ENCODE results near the gene ANK2. TPM values are rescaled to one million over a fixed set of nuclear protein-coding genes. Genes with fewer than 3 reads are reported as not detected.

Gene ANK2
- total RNA-seq, 6 donors from 2014 or later, result 4.2 to 23.3 (median 8.5) TPM

GRCh38 chr4:113078066-113078465 lies 28.6 kb downstream of the ANK2 start:
- TF ChIP-seq POLR2AphosphoS5 (IDR thresholded peaks at IDR 0.05), result no peak
- no peak for TF ChIP-seq POLR2A (IDR thresholded peaks at IDR 0.05)
- WGBS, 2 donors, result 90 to 94% methylated on average over 5 of the region's 5 CpGs
- no peaks in the 10 kb centered on the region for H3K36me3 ChIP-seq
- no peak overlapping the region for H3K4me3 ChIP-seq
- no peak for ATAC-seq (ENCODE audit: low FRiP score in 2 of 2)
- no peak overlapping the region for H3K27ac ChIP-seq
- no peaks in the 10 kb centered on the region for H3K27me3 ChIP-seq
- no peak for DNase-seq
- H3K4me1 ChIP-seq, result no peaks in the 10 kb centered on the region
- H3K9me3 ChIP-seq, result no peaks in the 10 kb centered on the region

- 88 to 91% methylated on average over 9 of the region's 9 CpGs for WGBS, 2 donors
- Histone ChIP-seq H3K36me3 (no peaks in the 10 kb centered on the region), H3K4me1 (no peaks in the 10 kb centered on the region), H3K27me3 (no peaks in the 10 kb centered on the region), H3K9me3 (no peaks in the 10 kb centered on the region), H3K4me3 (no peak overlapping the region), H3K27ac (no peak overlapping the region)
- ATAC-seq (ENCODE audit: low FRiP score in 2 of 2) (no peak), DNase-seq (no peak)
- no peak for TF ChIP-seq POLR2AphosphoS5 (IDR thresholded peaks at IDR 0.05)
- no peak for TF ChIP-seq POLR2A (IDR thresholded peaks at IDR 0.05)
- TF ChIP-seq EP300 (IDR thresholded peaks at IDR 0.05), result no peak
- TF ChIP-seq CTCF (IDR thresholded peaks at IDR 0.05), result no peak
Observed at GRCh38 chr4:113080050-113080449, 30.6 kb downstream of the ANK2 start.

GRCh38 chr4:113080624-113081023 lies 31.2 kb downstream of the ANK2 start:
- Histone ChIP-seq H3K27me3 (no peaks in the 10 kb centered on the region), H3K36me3 (no peaks in the 10 kb centered on the region), H3K4me1 (no peaks in the 10 kb centered on the region), H3K27ac (no peak overlapping the region), H3K9me3 (no peaks in the 10 kb centered on the region), H3K4me3 (no peak overlapping the region)
- ATAC-seq (ENCODE audit: low FRiP score in 2 of 2) (no peak), DNase-seq (no peak)
- WGBS, 2 donors, result 64 to 84% methylated on average over 2 of the region's 2 CpGs
- TF ChIP-seq EP300 (IDR thresholded peaks at IDR 0.05) (no peak), CTCF (IDR thresholded peaks at IDR 0.05) (no peak), POLR2AphosphoS5 (IDR thresholded peaks at IDR 0.05) (no peak), POLR2A (IDR thresholded peaks at IDR 0.05) (no peak)

- H3K27ac ChIP-seq, result no peak overlapping the region
- ATAC-seq (ENCODE audit: low FRiP score in 2 of 2) (no peak), DNase-seq (no peak)
- H3K9me3 ChIP-seq, result no peaks in the 10 kb centered on the region
- H3K36me3 ChIP-seq, result no peaks in the 10 kb centered on the region
- no peaks in the 10 kb centered on the region for H3K4me1 ChIP-seq
- no peak for TF ChIP-seq POLR2AphosphoS5 (IDR thresholded peaks at IDR 0.05)
- no peak for TF ChIP-seq CTCF (IDR thresholded peaks at IDR 0.05)
- TF ChIP-seq EP300 (IDR thresholded peaks at IDR 0.05), result no peak
- no peak for TF ChIP-seq POLR2A (IDR thresholded peaks at IDR 0.05)
- 88 to 100% methylated on average over 1 of the region's 1 CpG for WGBS, 2 donors
- no peak overlapping the region for H3K4me3 ChIP-seq
- no peaks in the 10 kb centered on the region for H3K27me3 ChIP-seq
Observed at GRCh38 chr4:113083346-113083745, 33.9 kb downstream of the ANK2 start.

- no peaks in the 10 kb centered on the region for H3K27me3 ChIP-seq
- TF ChIP-seq EP300 (IDR thresholded peaks at IDR 0.05) (no peak), CTCF (IDR thresholded peaks at IDR 0.05) (no peak), POLR2AphosphoS5 (IDR thresholded peaks at IDR 0.05) (no peak), POLR2A (IDR thresholded peaks at IDR 0.05) (no peak)
- DNase-seq (no peak), ATAC-seq (ENCODE audit: low FRiP score in 2 of 2) (no peak)
- no peaks in the 10 kb centered on the region for H3K9me3 ChIP-seq
- H3K36me3 ChIP-seq, result no peaks in the 10 kb centered on the region
- 53 to 68% methylated on average over 2 of the region's 2 CpGs for WGBS, 2 donors
- H3K27ac ChIP-seq, result no peak overlapping the region
- no peaks in the 10 kb centered on the region for H3K4me1 ChIP-seq
- H3K4me3 ChIP-seq, result no peak overlapping the region
Observed at GRCh38 chr4:113086172-113086695, 36.8 kb downstream of the ANK2 start.

Data from upper lobe of left lung (tissue), 6 donors.